Left lung (tissue), 10 donors: ENCODE measurements around the gene SMIM43. TPM values are rescaled to one million over a fixed set of nuclear protein-coding genes. Genes with fewer than 3 reads are reported as not detected.
"Not testable (repeated sequence)": the region's sequence is repeated elsewhere in the genome, so short reads cannot be mapped to it uniquely, and the experiment has no call there.

ENCODE experiments used
- ATAC-seq: fragments of 200-7000 bp; cut with Tn5 transposase; one replicate; pipeline ENCODE4 v1.9.1; 2020; ENCODE audit warnings: moderate library complexity
- DNase-seq, 4 donors: peaks; one replicate each; pipeline ENCODE4 v3.0.0-alpha.2; 2013 to 2020
- H3K27ac ChIP-seq, 2 donors: fragments of 200-600 bp; sonication (generic) in 1 of 2; one replicate each; pipeline versions ENCODE4 v1.5.0 to v1.8.0; 2020 to 2021
- H3K27me3 ChIP-seq, 2 donors: fragments of 200-600 bp; sonication (generic) in 1 of 2; one replicate each; pipeline versions ENCODE4 v1.5.0 to v1.8.0; 2020 to 2021
- H3K36me3 ChIP-seq, 2 donors: fragments of 200-600 bp; sonication (generic) in 1 of 2; one replicate each; pipeline versions ENCODE4 v1.5.0 to v1.8.0; 2020 to 2021
- H3K4me1 ChIP-seq, 2 donors: fragments of 200-600 bp; one replicate each; pipeline ENCODE4 v1.8.0; 2021
- H3K4me3 ChIP-seq, 2 donors: fragments of 200-600 bp; sonication (generic) in 1 of 2; one replicate each; pipeline versions ENCODE4 v1.5.0 to v1.8.0; 2020 to 2021; ENCODE audit warnings: mild to moderate bottlenecking in 1 of 2
- H3K9me3 ChIP-seq, 2 donors: fragments of 200-600 bp; sonication (generic) in 1 of 2; one replicate each; pipeline versions ENCODE4 v1.5.0 to v1.8.0; 2020 to 2021
- intact Hi-C, 2 donors: fragments of 100-400 bp; cut with DNase I; formaldehyde crosslinking; loops; one replicate each; pipeline versions ENCODE4 v1.11.2 to v1.14.2; 2022
- polyA plus RNA-seq, 6 donors: library from polyadenylated mRNA; unstranded; fragments of 120-200 nt; gene quantifications; one replicate each; pipeline ENCODE4 v1.2.1, GENCODE V29; 2013; ENCODE audit not compliant: insufficient read length in 6 of 6
- total RNA-seq, 2 donors: library from RNA; stranded (reverse); fragmentation: NEBNext Ultra II Directional; extraction: Animal tissue kit (Norgen Biotek cat#: 25700); gene quantifications; one replicate each; pipeline ENCODE4 v1.2.1, GENCODE V29; 2021
- TF ChIP-seq, protein P1 (sequence below), 2 donors: fragments of 200-600 bp; sonication (generic) in 1 of 2; IDR thresholded peaks; one replicate each; pipeline versions ENCODE4 v1.5.0 to v1.8.0; 2021; ENCODE audit warnings: antibody characterized with exemption in 2 of 2
- donor health status: DM: no; HTN: yes; CAD: no.
- donor health status: DM: no; HTN: no; CAD: no.

Gene SMIM43
- total and polyA plus RNA-seq, 8 donors = 1.0 to 24.6 (median 14.5) TPM; not detected in 1

DNA sequence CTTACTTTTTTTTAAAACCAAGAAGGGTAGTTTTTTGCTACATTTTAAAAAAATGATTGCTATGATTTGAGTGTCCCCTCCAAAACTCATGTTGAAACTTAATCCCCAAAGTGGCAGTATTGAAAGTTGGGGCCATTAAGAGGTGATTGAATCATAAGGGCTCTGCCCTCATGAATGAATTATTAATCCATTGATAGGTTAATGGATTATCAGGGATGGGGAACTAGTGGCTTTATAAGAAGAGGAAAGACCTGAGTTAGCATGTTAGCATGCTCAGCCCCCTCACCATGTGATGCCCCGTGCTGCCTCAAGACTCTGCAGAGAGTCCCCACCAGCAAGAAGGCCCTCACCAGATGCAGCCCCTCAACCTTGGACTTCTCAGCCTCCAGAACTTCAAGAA is 31.0 kb downstream of the SMIM43 start:
- Histone ChIP-seq H3K9me3 (no peaks in the 10 kb centered on the region), H3K36me3 (no peaks in the 10 kb centered on the region), H3K4me3 (no peak overlapping the region), H3K27me3 (no peaks in the 10 kb centered on the region), H3K4me1 (no peaks in the 10 kb centered on the region), H3K27ac (no peak overlapping the region)
- TF ChIP-seq, protein P1, sequence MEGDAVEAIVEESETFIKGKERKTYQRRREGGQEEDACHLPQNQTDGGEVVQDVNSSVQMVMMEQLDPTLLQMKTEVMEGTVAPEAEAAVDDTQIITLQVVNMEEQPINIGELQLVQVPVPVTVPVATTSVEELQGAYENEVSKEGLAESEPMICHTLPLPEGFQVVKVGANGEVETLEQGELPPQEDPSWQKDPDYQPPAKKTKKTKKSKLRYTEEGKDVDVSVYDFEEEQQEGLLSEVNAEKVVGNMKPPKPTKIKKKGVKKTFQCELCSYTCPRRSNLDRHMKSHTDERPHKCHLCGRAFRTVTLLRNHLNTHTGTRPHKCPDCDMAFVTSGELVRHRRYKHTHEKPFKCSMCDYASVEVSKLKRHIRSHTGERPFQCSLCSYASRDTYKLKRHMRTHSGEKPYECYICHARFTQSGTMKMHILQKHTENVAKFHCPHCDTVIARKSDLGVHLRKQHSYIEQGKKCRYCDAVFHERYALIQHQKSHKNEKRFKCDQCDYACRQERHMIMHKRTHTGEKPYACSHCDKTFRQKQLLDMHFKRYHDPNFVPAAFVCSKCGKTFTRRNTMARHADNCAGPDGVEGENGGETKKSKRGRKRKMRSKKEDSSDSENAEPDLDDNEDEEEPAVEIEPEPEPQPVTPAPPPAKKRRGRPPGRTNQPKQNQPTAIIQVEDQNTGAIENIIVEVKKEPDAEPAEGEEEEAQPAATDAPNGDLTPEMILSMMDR (IDR thresholded peaks at IDR 0.05) = no peak
- ATAC-seq (no peak), DNase-seq (no peak)
- intact Hi-C loops = loop anchor here in 1 of 2 donors (10.0 kb wide), 1 partner anchor 249 kb away; no protein-coding TSS in a partner anchor

DNA sequence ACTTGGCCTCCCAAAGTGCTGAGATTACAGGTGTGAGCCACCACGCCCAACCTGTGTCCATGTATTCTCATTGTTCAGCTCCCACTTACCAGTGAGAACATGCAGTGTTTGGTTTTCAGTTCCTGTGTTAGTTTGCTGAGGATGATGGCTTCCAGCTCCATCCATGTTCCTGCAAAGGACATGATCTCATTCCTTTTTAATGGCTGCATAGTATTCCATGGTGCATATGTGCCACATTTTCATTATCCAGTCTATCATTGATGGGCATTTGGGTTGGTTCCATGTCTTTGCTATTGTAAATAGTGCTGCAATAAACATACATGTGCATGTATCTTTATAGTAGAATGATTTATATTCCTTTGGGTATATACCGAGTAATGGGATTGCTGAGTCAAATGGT is 35.2 kb downstream of the SMIM43 start:
- not testable (repeated sequence) for ATAC-seq, DNase-seq, H3K4me1 ChIP-seq, H3K36me3 ChIP-seq, H3K27me3 ChIP-seq, H3K4me3 ChIP-seq, H3K27ac ChIP-seq, H3K9me3 ChIP-seq
- intact Hi-C loops = loop anchor here in 1 of 2 donors (10.0 kb wide), 2 partner anchors 245 to 265 kb away; no protein-coding TSS in a partner anchor

DNA sequence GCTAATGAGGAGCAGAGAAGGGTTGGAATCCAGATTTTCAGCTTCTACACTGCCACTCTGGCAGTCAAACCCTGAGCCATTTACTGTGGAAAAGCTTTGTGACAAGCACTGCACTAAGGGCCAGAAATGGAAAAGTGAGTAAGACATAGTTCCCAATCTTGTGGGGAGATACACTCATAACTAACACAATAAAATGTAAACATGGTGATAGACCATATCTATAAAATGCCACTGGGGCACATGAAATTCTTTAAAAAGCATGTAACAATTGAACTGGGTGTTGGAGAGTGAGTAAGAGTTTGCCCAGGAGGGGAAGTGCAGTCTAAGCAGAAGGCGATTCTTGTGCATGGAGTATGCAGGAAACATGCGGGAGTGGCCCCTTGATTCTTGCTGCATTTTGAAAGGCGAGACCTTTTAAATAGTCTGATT is 36.2 kb downstream of the SMIM43 start:
- Histone ChIP-seq H3K4me1 (no peaks in the 10 kb centered on the region), H3K36me3 (no peaks in the 10 kb centered on the region), H3K27ac (no peak overlapping the region), H3K27me3 (no peaks in the 10 kb centered on the region), H3K9me3 (no peaks in the 10 kb centered on the region), H3K4me3 (no peak overlapping the region)
- intact Hi-C loops = loop anchor here in 1 of 2 donors (10.0 kb wide), 1 partner anchor 264 kb away; no protein-coding TSS in a partner anchor
- ATAC-seq (peak; percentile 28), DNase-seq (no peak)
- TF ChIP-seq, protein P1 (IDR thresholded peaks at IDR 0.05) = no peak

DNA sequence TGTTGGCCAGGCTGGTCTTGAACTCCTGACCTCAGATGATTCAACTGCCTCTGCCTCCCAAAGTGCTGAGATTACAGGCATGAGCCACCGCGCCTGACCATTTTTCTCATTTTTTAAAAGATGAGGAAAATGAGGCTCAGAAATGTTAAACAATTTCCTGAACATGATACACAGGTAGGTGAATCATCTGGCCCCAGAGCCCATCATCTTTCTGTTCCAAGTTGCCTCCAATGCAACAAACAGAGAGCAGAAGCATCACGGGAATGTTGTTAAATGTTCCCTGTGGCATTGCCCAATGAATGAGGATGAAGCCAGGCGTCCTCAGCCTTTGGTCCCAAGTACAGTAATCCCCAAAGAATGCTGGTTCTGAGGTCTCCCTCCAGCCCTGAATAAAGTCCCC is 36.9 kb downstream of the SMIM43 start:
- intact Hi-C loops = loop anchor here in 1 of 2 donors (10.0 kb wide), 1 partner anchor 263 kb away; no protein-coding TSS in a partner anchor
- no peaks in the 10 kb centered on the region for H3K27me3 ChIP-seq

DNA sequence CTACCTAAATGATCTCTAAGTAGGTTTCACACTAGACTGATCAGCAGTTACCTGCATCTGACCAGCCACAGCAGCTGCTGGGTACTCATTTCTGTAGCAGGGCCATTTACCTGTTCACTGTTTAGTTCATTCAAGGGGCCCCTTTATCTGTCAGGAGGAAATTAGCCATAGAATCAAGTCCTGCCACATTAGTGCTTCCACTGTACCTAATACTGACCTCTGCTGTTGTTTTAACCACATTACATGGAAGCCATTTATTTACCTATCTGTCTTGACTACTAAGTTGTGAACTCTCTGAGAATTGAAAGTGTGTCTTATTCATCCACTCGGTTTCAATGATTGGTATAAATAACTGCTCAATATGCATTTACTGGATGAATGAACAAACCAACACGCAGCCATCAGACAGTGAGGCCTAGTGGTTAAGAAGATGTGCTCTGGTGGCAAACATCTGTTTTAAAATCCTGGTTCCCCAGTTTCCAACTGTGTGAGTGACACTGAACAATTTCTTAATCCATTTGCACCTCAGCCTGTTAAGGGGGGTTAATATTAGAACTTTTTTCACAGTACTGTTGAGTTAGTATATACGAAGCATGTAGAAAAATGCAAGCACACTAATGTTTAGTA is 38.2 kb downstream of the SMIM43 start:
- TF ChIP-seq, protein P1 (IDR thresholded peaks at IDR 0.05) = peak; percentile 57 to 76
- DNase-seq (peak in 1 of 4 donors; percentile 50), ATAC-seq (peak; percentile 98)
- Histone ChIP-seq H3K4me1 (no peaks in the 10 kb centered on the region), H3K4me3 (no peak overlapping the region), H3K27me3 (no peaks in the 10 kb centered on the region), H3K27ac (no peak overlapping the region), H3K9me3 (no peaks in the 10 kb centered on the region), H3K36me3 (no peaks in the 10 kb centered on the region)
- intact Hi-C loops = loop anchor here in 1 of 2 donors (10.0 kb wide), 1 partner anchor 262 kb away; no protein-coding TSS in a partner anchor

More for the DNA sequence above, 36.9 kb downstream of the SMIM43 start:
- Histone ChIP-seq H3K36me3 (no peaks in the 10 kb centered on the region), H3K4me1 (no peaks in the 10 kb centered on the region), H3K4me3 (no peak overlapping the region), H3K9me3 (no peaks in the 10 kb centered on the region), H3K27ac (no peak overlapping the region)
- TF ChIP-seq, protein P1 (IDR thresholded peaks at IDR 0.05) = no peak
- DNase-seq = no peak
- no peak for ATAC-seq
